ENCODE measurements around the gene PKD2. TPM values are rescaled to one million over a fixed set of nuclear protein-coding genes. Genes with fewer than 3 reads are reported as not detected.

PKD2 gene
- total and polyA plus RNA-seq, 2 experiments from 2014 or later, result 16.3 to 27.1 TPM

- no peak overlapping the region for H3K27ac ChIP-seq
- no peak overlapping the region for H3K4me3 ChIP-seq
- no peaks in the 10 kb centered on the region for H3K27me3 ChIP-seq
- no peaks in the 10 kb centered on the region for H3K9me3 ChIP-seq (ENCODE audit: low read depth)
- DNase-seq (ENCODE audit: low read depth in 1 of 2, low spot score in 1 of 2), result no peak
- H3K4me1 ChIP-seq (ENCODE audit: low read depth), result no peaks in the 10 kb centered on the region
- H3K36me3 ChIP-seq, result peaks cover 60% of the 10 kb centered on the region
- TF ChIP-seq CTCF (IDR thresholded peaks at IDR 0.05; ENCODE audit: low read depth, low read length), result no peak
These were observed 36.3 kb downstream of the PKD2 start for GRCh38 chr4:88043586-88044340.

GRCh38 chr4:88045021-88045420, 37.6 kb downstream of the PKD2 start:
- Histone ChIP-seq H3K4me3 (no peak overlapping the region), H3K36me3 (peaks cover 50% of the 10 kb centered on the region), H3K9me3 (ENCODE audit: low read depth) (no peaks in the 10 kb centered on the region), H3K4me1 (ENCODE audit: low read depth) (no peaks in the 10 kb centered on the region), H3K27me3 (no peaks in the 10 kb centered on the region), H3K27ac (no peak overlapping the region)
- no peak for DNase-seq (ENCODE audit: low read depth in 1 of 2, low spot score in 1 of 2)
- no peak for TF ChIP-seq CTCF (IDR thresholded peaks at IDR 0.05; ENCODE audit: low read depth, low read length)

DNA sequence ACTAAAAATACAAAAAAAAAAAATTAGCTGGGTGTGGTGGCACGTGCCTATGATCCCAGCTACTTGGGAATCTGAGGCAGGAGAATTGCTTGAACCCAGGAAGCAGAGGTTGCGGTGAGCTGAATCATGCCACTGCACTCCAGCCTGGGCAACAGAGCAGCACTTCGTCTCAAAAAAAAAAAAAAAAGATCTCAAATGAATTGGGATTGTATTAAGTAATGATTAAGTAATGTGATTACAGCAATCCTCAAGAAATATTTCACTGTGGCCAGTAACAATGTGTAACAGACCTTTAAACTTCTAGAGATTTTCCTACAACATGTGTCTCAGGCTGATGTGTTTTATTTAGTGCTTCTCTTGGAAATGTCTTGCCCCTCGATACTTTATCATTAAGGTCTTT, 46.8 kb downstream of the PKD2 start:
- no peaks in the 10 kb centered on the region for H3K27me3 ChIP-seq
- H3K4me1 ChIP-seq (ENCODE audit: low read depth), result peaks cover under 1% of the 10 kb centered on the region
- no peak overlapping the region for H3K4me3 ChIP-seq
- no peak for TF ChIP-seq CTCF (IDR thresholded peaks at IDR 0.05; ENCODE audit: low read depth, low read length)
- no peak for DNase-seq (ENCODE audit: low read depth in 1 of 2, low spot score in 1 of 2)
- no peak overlapping the region for H3K27ac ChIP-seq
- H3K36me3 ChIP-seq, result peaks cover 37% of the 10 kb centered on the region
- H3K9me3 ChIP-seq (ENCODE audit: low read depth), result no peaks in the 10 kb centered on the region

DNA sequence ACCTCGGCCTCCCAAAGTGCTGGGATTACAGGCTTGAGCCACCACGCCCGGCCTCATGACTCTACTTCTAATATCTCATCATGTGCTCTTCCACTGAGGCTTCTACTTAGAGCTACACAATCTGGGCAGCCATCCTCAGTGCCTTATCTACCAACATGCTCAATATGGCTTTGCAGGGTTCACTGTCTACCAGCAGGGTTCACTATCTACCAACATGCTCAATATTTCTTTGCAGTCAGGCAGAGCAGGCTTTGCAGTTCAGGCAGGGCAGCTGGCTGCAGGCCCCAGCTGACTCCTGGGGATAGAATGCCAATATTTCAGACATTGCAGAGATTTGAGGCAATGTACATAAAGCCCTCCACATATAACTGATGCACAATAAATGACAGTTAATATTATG, 47.5 kb downstream of the PKD2 start:
- Histone ChIP-seq H3K36me3 (peaks cover 37% of the 10 kb centered on the region), H3K27ac (no peak overlapping the region), H3K4me3 (no peak overlapping the region), H3K4me1 (ENCODE audit: low read depth) (peaks cover 7% of the 10 kb centered on the region), H3K9me3 (ENCODE audit: low read depth) (no peaks in the 10 kb centered on the region), H3K27me3 (no peaks in the 10 kb centered on the region)
- TF ChIP-seq CTCF (IDR thresholded peaks at IDR 0.05; ENCODE audit: low read depth, low read length), result peak; percentile 50
- DNase-seq (ENCODE audit: low read depth in 1 of 2, low spot score in 1 of 2), result peak; percentile 46 to 59

GRCh38 chr4:88058295-88058694, 50.9 kb downstream of the PKD2 start:
- Histone ChIP-seq H3K36me3 (peaks cover 19% of the 10 kb centered on the region), H3K27ac (no peak overlapping the region), H3K4me1 (ENCODE audit: low read depth) (peaks cover 19% of the 10 kb centered on the region), H3K9me3 (ENCODE audit: low read depth) (no peaks in the 10 kb centered on the region), H3K27me3 (no peaks in the 10 kb centered on the region), H3K4me3 (no peak overlapping the region)
- TF ChIP-seq CTCF (IDR thresholded peaks at IDR 0.05; ENCODE audit: low read depth, low read length), result no peak
- no peak for DNase-seq (ENCODE audit: low read depth in 1 of 2, low spot score in 1 of 2)

All from cardiac muscle cell (in vitro differentiated cells and primary cell).